ENCODE measurements around the gene IMPA2. TPM values are rescaled to one million over a fixed set of nuclear protein-coding genes. Genes with fewer than 3 reads are reported as not detected.

Gene IMPA2
- total RNA-seq, 1 experiment from 2014 or later, result 79.9 TPM

DNA sequence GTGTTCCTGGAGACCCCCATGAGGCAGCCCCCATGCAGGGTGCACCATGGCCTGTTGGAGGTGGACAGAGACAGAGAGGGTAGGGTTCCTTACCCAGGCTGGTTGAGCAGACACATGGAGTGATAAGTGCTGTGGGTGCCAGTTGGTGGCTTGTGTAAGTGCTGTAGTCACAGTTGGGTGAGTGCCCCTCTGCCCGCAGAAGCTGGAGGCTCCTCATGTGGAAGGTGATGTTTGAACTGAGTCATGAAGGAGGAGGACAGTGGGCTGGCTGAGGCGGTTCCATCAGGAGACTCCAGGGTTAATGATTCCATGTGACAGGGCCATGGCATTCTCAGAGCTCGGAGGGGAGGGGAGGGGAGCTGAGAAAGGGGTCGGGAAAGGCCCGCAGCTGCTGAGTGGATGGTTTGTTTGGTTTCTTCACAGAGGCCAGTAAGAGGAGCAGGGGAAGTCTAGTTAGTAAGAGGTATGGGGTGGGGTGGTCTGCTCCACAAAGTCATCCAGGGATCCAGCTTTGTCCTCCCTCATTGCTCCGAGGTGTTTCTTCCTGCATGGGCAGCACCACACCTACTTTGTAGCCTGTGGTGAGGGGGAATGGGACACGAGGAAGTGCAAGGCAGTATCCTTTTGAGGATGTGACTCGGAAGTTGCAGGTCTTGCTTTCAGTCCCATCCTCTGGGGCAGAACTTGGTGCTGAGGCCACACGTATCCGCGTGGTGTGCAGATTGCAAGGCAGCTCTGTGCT is 13.6 kb downstream of the IMPA2 start:
- Histone ChIP-seq H3K4me3 (ENCODE audit: low read depth, low read length) (no peak overlapping the region), H3K4me1 (peaks cover 16% of the 10 kb centered on the region), H3K27me3 (replicated peaks; ENCODE audit: control insufficient read depth, insufficient read depth, low read length) (no peaks in the 10 kb centered on the region), H3K36me3 (ENCODE audit: control insufficient read depth, insufficient read depth, low read length) (no peaks in the 10 kb centered on the region; the same call in 1 of the 2 replicates), H3K9me3 (no peaks in the 10 kb centered on the region)
- TF ChIP-seq, protein P1, sequence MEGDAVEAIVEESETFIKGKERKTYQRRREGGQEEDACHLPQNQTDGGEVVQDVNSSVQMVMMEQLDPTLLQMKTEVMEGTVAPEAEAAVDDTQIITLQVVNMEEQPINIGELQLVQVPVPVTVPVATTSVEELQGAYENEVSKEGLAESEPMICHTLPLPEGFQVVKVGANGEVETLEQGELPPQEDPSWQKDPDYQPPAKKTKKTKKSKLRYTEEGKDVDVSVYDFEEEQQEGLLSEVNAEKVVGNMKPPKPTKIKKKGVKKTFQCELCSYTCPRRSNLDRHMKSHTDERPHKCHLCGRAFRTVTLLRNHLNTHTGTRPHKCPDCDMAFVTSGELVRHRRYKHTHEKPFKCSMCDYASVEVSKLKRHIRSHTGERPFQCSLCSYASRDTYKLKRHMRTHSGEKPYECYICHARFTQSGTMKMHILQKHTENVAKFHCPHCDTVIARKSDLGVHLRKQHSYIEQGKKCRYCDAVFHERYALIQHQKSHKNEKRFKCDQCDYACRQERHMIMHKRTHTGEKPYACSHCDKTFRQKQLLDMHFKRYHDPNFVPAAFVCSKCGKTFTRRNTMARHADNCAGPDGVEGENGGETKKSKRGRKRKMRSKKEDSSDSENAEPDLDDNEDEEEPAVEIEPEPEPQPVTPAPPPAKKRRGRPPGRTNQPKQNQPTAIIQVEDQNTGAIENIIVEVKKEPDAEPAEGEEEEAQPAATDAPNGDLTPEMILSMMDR (IDR thresholded peaks at IDR 0.05; ENCODE audit: insufficient read depth in 1 of 2, low read depth in 1 of 2, low read length in 1 of 2, severe bottlenecking in 1 of 2, unreplicated experiment in 1 of 2), result no peak
- BruUV-seq (replicated peaks), result no TSS peak
- peak overlapping the region; percentile 84 for H3K27ac Mint-ChIP-seq (ENCODE audit: unreplicated experiment)
- H3K4me3 Mint-ChIP-seq (ENCODE audit: unreplicated experiment), result peak overlapping the region; percentile 45
- peak; percentile 31 to 57 for DNase-seq
- peaks cover 35% of the 10 kb centered on the region for H3K4me1 Mint-ChIP-seq (ENCODE audit: low read depth, unreplicated experiment)
- intact Hi-C loops (cut with micrococcal nuclease; ENCODE audit: unreplicated experiment), result loop anchor here (1.0 to 5.0 kb wide), 7 partner anchors 14 to 338 kb away; partner anchors contain the start of gene IMPA2
- peaks cover 24% of the 10 kb centered on the region for H3K36me3 Mint-ChIP-seq (ENCODE audit: insufficient read depth, unreplicated experiment)
- POLR2A ChIA-PET, result interaction anchor here (2.3 kb wide), 1 partner anchor 14 kb away, joined by 35 read pairs; the partner anchor contains the start of gene IMPA2
- CTCF ChIA-PET, result interaction anchor here (0.5 to 5.4 kb wide), 20 partner anchors 13 to 340 kb away, joined by 3 to 62 read pairs (median 4); partner anchors contain the start of gene IMPA2
- no peaks in the 10 kb centered on the region for H3K9me3 Mint-ChIP-seq (ENCODE audit: unreplicated experiment)
- H3K27me3 Mint-ChIP-seq (ENCODE audit: insufficient read depth, unreplicated experiment), result no peaks in the 10 kb centered on the region

DNA sequence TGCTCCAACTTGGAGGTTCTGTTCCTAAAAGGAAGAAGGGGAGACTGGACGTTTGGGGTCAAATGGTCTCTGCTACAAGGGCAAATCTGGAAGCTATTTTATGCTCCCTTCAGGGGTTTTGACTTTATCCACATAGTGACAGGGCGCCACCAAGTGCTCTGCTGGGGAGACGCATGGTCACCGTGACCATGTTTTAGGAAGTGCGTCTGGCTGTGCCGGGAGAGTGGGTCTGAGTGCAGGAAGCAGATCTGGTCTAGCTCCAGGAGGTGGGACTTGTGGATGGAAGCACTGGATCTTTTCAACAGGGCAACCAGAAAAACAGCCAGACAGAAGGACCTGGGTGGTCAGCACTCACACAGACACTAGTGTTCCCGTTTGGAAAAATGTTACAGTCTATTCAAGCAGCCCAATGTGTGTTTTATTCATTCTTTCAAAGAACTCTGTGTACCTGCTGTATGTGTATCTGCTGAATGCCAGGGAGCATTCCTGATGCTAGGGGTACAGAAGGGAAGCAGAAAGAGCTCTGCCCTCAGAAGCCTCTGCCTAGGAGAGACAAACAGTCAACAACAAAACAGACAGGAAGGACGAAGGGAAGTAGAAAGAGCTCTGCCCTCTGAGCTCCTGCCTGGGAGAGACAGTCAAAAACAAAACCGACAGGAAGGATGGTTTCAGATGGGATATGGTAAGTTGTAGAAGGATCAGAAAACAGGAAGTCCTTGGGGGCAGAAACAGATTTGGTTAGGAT is 14.3 kb downstream of the IMPA2 start:
- CTCF ChIA-PET, result interaction anchor here (0.5 to 5.4 kb wide), 22 partner anchors 14 to 341 kb away, joined by 3 to 62 read pairs (median 4); partner anchors contain the start of gene IMPA2
- H3K4me1 ChIP-seq, result peaks cover 16% of the 10 kb centered on the region
- peaks cover 29% of the 10 kb centered on the region for H3K4me1 Mint-ChIP-seq (ENCODE audit: low read depth, unreplicated experiment)
- BruUV-seq (replicated peaks), result no TSS peak
- H3K27ac Mint-ChIP-seq (ENCODE audit: unreplicated experiment), result peak overlapping the region; percentile 84
- peaks cover 17% of the 10 kb centered on the region for H3K36me3 Mint-ChIP-seq (ENCODE audit: insufficient read depth, unreplicated experiment)
- POLR2A ChIA-PET, result interaction anchor here (2.3 kb wide), 1 partner anchor 15 kb away, joined by 35 read pairs; the partner anchor contains the start of gene IMPA2
- H3K36me3 ChIP-seq (ENCODE audit: control insufficient read depth, insufficient read depth, low read length), result no peaks in the 10 kb centered on the region; the same call in 1 of the 2 replicates
- DNase-seq, result peak; percentile 71 to 73
- H3K27me3 ChIP-seq (replicated peaks; ENCODE audit: control insufficient read depth, insufficient read depth, low read length), result no peaks in the 10 kb centered on the region
- H3K27me3 Mint-ChIP-seq (ENCODE audit: insufficient read depth, unreplicated experiment), result no peaks in the 10 kb centered on the region
- H3K9me3 Mint-ChIP-seq (ENCODE audit: unreplicated experiment), result no peaks in the 10 kb centered on the region
- intact Hi-C loops (cut with micrococcal nuclease; ENCODE audit: unreplicated experiment), result loop anchor here (1.0 to 5.0 kb wide), 7 partner anchors 14 to 338 kb away; partner anchors contain the start of gene IMPA2
- H3K4me3 Mint-ChIP-seq (ENCODE audit: unreplicated experiment), result no peak overlapping the region
- H3K9me3 ChIP-seq, result no peaks in the 10 kb centered on the region
- TF ChIP-seq, protein P1 (IDR thresholded peaks at IDR 0.05; ENCODE audit: insufficient read depth in 1 of 2, low read depth in 1 of 2, low read length in 1 of 2, severe bottlenecking in 1 of 2, unreplicated experiment in 1 of 2), result peak; percentile 69 to 84
- no peak overlapping the region for H3K4me3 ChIP-seq (ENCODE audit: low read depth, low read length)

Measured in Caco-2 (cell line).